ENCODE measurements around the gene DLGAP1. TPM values are rescaled to one million over a fixed set of nuclear protein-coding genes. Genes with fewer than 3 reads are reported as not detected.

DLGAP1 gene
- total RNA-seq, 2 experiments from 2014 or later = not detected

DNA sequence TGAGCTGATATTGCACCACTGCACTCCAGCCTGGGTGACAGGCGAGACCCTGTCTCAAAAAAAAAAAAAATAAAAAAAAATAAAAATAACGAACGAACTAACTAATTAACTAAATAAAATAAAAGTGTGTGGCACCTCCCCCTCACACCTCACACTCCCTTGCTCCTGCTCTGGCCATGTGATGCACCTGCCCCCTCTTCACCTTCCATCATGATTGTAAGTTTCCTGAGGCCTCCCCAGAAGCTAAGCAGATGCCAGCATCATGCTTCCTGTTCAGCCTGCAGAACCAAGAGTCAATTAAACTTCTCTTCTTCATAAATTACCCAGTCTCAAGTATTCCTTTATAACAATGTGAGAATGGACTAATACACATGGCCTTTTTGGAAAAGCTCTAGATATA, 773.0 kb downstream of the DLGAP1 start:
- ATAC-seq (ENCODE audit: low read depth) = no peak
- H3K27me3 Mint-ChIP-seq = peaks cover 2% of the 10 kb centered on the region

DNA sequence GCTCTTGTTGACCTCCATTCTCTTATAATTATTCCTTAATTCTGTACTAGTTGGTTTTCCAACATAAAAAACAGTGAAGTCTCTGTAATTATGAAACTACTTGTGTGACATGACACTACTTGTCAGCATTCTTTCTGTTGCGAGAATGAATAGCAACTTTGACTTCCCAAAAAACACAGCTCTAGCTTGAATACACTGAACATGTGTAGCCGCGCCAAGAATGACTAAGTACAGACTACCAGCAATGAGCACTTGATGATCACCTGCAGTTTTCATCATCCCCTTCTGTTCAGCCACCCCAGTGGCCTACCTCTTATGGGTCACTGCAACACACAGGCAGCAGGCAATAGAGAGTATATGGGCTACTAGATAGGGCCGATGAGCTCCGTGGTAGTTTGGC, 775.9 kb downstream of the DLGAP1 start:
- Mint-ChIP-seq H3K27ac (no peak overlapping the region), H3K9me3 (peaks cover 13% of the 10 kb centered on the region), H3K27me3 (peaks cover 4% of the 10 kb centered on the region), H3K4me3 (no peak overlapping the region), H3K4me1 (no peaks in the 10 kb centered on the region), H3K36me3 (peaks cover 1% of the 10 kb centered on the region)
- POLR2A ChIA-PET = no interaction called here
- ATAC-seq (ENCODE audit: low read depth) = no peak
- no peak for DNase-seq

More for the DNA sequence above, 773.0 kb downstream of the DLGAP1 start:
- no peaks in the 10 kb centered on the region for H3K4me1 Mint-ChIP-seq
- H3K27ac Mint-ChIP-seq = no peak overlapping the region
- peaks cover 1% of the 10 kb centered on the region for H3K36me3 Mint-ChIP-seq
- H3K4me3 Mint-ChIP-seq = no peak overlapping the region
- POLR2A ChIA-PET = interaction anchor here (0.6 kb wide), 1 partner anchor 330 kb away, joined by 3 read pairs; no protein-coding TSS in a partner anchor
- no peak for DNase-seq
- H3K9me3 Mint-ChIP-seq = peaks cover 13% of the 10 kb centered on the region

DNA sequence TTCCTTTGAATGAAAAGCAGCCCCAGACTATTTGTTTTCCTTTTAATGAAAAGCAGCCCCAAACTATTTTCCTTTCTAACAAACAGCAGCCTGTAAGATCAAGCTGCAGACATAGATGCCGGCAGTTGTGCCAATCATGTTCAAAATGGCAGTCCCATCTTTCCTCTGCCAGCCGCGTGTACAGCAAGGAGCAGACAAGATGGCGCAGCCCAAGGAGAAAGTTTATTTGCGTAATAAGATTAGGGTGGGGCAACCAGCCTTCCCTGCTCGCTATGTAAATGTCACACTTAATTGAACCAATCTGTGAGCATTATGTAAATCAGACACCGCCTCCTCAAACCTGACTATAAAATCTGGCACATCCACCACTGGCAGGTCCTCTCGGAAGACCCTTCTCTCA, 779.1 kb downstream of the DLGAP1 start:
- ATAC-seq (ENCODE audit: low read depth) = no peak
- H3K4me3 Mint-ChIP-seq = no peak overlapping the region
- no peaks in the 10 kb centered on the region for H3K4me1 Mint-ChIP-seq
- no peak overlapping the region for H3K27ac Mint-ChIP-seq
- H3K27me3 Mint-ChIP-seq = peaks cover 4% of the 10 kb centered on the region
- peaks cover 1% of the 10 kb centered on the region for H3K36me3 Mint-ChIP-seq
- DNase-seq = no peak
- POLR2A ChIA-PET = no interaction called here
- peaks cover 6% of the 10 kb centered on the region for H3K9me3 Mint-ChIP-seq

DNA sequence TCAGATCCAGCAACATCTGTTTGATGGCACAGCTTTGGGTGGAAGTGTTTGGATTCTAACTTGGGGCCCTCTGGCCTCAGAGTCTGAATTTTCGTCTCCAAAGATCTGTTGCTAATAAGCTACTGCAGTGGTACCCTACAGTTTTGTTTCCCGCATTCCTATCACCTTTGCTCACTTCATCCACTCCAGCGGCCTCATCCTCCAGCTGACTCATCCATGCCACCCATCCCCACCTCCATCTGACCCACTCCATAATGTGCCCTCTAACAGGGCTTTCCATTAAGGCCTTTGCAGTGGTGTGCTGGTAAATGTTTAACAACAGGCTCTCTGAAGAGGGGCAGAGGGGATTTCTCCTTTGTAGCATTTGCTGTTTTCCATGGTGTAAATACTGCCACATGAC, 779.7 kb downstream of the DLGAP1 start:
- Mint-ChIP-seq H3K4me1 (no peaks in the 10 kb centered on the region), H3K27me3 (peaks cover 6% of the 10 kb centered on the region), H3K27ac (no peak overlapping the region), H3K36me3 (peaks cover 1% of the 10 kb centered on the region), H3K4me3 (no peak overlapping the region), H3K9me3 (peaks cover 4% of the 10 kb centered on the region)
- DNase-seq = no peak
- ATAC-seq (ENCODE audit: low read depth) = no peak
- POLR2A ChIA-PET = no interaction called here

DNA sequence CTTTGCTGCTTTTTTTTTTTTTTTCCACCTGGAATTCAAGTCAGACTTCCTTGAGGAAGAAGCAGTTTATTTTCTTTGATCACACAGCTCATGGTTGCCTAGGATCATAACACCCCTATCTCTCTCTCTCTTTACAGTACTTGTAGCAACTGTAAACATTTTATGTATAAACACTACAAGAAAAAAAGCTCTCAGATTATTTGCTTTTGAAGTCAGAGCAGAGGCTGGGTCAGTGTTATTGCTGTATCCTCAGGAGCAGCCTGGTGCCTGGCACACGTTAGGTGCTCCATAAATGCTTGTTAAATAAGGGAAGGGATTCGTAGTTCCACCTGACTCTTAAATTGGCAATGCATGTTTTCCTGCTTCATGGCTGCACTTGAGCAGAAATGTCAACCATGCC, 783.9 kb downstream of the DLGAP1 start:
- no peak for DNase-seq
- POLR2A ChIA-PET = no interaction called here
- ATAC-seq (ENCODE audit: low read depth) = no peak
- Mint-ChIP-seq H3K4me3 (no peak overlapping the region), H3K27ac (no peak overlapping the region), H3K27me3 (peaks cover 5% of the 10 kb centered on the region), H3K9me3 (no peaks in the 10 kb centered on the region), H3K36me3 (no peaks in the 10 kb centered on the region), H3K4me1 (no peaks in the 10 kb centered on the region)

DNA sequence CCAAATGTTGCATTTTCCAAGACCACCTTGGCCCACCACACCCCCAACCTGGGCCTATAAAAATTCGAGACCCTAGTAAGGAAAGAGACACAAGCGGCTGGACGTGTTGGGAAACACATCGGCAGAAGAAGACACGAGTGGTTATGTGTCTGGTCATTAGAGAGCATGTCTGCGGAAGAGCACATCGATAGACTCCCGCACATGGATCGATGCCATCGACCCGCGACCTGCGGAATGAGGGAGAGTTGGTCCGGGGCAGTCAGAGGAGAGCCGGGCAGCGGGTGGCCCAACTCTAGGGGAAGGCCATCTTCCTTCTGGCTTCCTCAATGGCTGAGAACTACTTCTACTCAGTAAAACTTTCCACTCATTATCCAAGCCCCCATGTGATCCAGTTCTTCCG, 785.7 kb downstream of the DLGAP1 start:
- no peak for ATAC-seq (ENCODE audit: low read depth)
- no peaks in the 10 kb centered on the region for H3K36me3 Mint-ChIP-seq
- H3K4me3 Mint-ChIP-seq = no peak overlapping the region
- H3K27ac Mint-ChIP-seq = no peak overlapping the region
- DNase-seq = no peak
- peaks cover 12% of the 10 kb centered on the region for H3K4me1 Mint-ChIP-seq
- POLR2A ChIA-PET = no interaction called here
- H3K9me3 Mint-ChIP-seq = no peaks in the 10 kb centered on the region
- peaks cover 5% of the 10 kb centered on the region for H3K27me3 Mint-ChIP-seq

DNA sequence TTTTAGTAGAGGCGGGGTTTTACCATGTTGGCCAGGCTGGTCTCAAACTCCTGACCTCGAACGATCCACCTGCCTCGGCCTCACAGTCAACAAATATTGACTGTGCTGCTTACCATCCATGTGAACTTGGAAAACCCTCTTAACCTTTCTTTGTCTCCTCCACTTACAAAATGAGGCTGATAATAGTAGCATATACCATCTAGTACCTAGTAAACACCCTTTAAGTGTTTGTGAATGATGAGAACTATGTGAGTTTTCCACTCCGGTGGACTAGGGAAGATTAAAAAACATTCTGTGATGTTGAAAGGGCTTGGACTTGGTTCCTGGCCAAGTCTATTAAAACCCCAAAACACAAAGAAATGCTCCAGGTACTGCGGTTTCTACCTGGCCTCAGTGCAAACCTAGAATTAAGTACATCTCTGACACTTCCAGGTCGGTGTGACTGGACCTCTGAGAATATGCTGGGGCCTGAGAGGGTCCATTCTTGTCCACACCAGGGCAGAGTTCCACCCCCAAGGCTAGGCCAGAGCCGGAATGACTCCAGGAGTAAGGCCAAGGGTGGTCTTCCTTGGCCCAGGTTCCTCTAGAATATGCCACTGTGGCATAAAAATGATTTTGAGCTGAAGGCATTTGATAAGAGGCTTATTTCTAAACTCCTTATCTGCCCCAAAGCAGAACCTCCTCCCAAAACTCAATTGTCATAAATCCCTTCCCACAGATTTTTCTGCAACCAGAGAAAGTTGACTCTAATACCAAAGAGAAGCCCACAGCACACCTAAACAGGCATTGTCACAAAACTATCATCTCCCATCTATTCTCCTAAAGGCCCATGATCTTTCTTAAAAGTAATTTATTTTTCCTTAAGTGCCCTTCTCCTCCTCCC, 787.6 kb downstream of the DLGAP1 start:
- POLR2A ChIA-PET = interaction anchor here (3.3 kb wide), 1 partner anchor 73 kb away, joined by 21 read pairs; no protein-coding TSS in a partner anchor
- no peaks in the 10 kb centered on the region for H3K9me3 Mint-ChIP-seq
- H3K36me3 Mint-ChIP-seq = no peaks in the 10 kb centered on the region
- H3K4me3 Mint-ChIP-seq = no peak overlapping the region
- peaks cover 5% of the 10 kb centered on the region for H3K27me3 Mint-ChIP-seq
- no peak overlapping the region for H3K27ac Mint-ChIP-seq
- H3K4me1 Mint-ChIP-seq = peaks cover 12% of the 10 kb centered on the region
- no peak for ATAC-seq (ENCODE audit: low read depth)
- no peak for DNase-seq

DNA sequence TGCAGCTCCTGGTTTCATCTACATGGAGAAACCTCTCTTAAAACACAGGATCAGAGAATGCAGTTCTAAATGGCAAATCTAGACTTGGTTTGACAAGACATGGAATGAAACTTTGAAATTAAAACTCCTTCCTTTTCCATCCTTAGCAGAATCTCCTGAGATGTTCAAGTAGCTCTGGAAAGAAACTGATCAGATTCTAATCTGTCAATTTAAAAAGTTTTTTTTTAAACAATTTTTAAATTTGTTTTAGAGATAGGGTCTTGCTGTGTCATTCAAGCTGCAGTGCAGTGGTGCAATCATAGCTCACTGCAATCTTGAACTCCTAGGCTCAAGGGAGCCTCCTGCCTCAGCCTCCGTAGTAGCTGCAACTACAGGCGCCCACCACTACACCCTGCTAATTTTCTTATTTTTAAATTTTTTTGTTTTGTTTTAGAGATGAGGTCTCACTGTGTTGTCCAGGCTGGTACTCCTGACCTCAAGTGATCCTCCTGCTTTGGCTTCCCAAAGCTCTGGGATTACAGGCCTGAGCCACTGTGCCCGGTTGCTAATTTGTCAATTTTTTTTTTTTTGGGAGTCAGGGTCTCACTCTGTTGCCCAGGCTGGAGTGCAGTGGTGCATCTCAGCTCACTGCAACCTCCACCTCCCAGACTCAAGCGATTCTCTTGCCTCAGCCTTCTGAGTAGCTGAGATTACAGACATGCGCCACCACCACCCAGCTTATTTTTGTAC, 788.4 kb downstream of the DLGAP1 start:
- no peak overlapping the region for H3K27ac Mint-ChIP-seq
- peaks cover 5% of the 10 kb centered on the region for H3K27me3 Mint-ChIP-seq
- no peak overlapping the region for H3K4me3 Mint-ChIP-seq
- peaks cover 12% of the 10 kb centered on the region for H3K4me1 Mint-ChIP-seq
- DNase-seq (no peak), ATAC-seq (ENCODE audit: low read depth) (no peak)
- POLR2A ChIA-PET = interaction anchor here (1.0 to 3.3 kb wide), 3 partner anchors 72 to 386 kb away, joined by 3 to 21 read pairs (median 3); no protein-coding TSS in a partner anchor
- H3K9me3 Mint-ChIP-seq = no peaks in the 10 kb centered on the region
- H3K36me3 Mint-ChIP-seq = no peaks in the 10 kb centered on the region

DNA sequence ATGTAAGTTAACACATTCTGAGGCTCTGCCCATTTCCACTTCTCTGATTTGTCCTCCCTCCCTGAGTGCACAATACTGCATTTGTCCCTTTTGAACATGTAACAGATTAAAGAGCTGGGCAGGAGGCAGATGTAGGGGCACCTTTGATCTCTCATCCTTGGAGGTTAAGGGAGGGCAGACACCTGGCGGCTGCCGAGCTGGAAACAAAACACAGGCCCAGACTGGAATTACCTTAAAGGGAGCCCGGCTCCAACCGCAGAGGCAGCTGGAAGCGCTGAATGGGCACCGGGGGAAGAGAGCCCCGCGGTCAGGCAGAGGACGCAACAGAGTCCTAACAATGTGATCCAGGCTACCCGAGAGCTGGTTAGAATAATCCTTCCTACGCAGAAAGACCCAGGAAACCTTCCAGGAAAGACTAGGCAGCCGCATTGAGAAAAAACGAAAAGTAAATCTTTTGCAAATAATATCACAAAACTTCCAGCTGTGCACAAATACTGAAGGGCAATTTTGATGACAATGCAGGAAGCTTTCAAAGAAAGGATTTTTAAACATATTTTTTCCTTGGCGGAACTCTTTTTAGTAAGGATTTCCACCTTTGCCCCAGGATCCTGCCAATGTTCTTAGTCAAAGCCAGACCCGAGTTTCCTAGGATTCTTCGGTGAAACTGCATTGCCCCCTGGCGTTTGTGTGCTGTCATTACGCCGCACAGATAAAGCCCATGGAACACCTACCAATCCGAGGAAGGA, 789.2 kb downstream of the DLGAP1 start:
- Mint-ChIP-seq H3K4me3 (peak overlapping the region; percentile 62), H3K9me3 (no peaks in the 10 kb centered on the region), H3K27ac (peak overlapping the region; percentile 44), H3K36me3 (no peaks in the 10 kb centered on the region), H3K27me3 (peaks cover 5% of the 10 kb centered on the region), H3K4me1 (peaks cover 16% of the 10 kb centered on the region)
- ATAC-seq (ENCODE audit: low read depth) (peak; percentile 70), DNase-seq (peak; percentile 75)
- POLR2A ChIA-PET = interaction anchor here (1.0 to 3.3 kb wide), 3 partner anchors 72 to 385 kb away, joined by 3 to 21 read pairs (median 3); no protein-coding TSS in a partner anchor

DNA sequence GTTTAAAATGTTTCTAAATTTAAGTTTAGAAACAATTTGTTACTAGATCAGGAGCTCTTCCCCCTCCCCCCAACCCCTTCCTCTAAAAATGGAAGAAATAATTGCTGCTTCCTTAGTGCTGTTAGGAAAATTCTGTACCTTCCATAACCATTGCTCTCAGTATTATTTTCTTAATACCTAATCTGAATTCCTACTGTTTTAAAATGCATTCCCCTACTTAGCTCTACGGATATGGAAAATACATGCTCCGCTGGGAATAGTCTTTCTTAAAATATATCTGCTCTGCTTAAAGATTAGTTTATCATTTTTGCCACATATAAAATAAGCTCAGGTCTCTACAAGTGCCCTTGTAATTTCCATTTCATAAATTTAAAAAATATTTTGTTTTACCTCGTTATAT, 789.9 kb downstream of the DLGAP1 start:
- POLR2A ChIA-PET = interaction anchor here (1.0 to 3.3 kb wide), 2 partner anchors 71 to 217 kb away, joined by 3 to 21 read pairs; no protein-coding TSS in a partner anchor
- H3K36me3 Mint-ChIP-seq = no peaks in the 10 kb centered on the region
- H3K27ac Mint-ChIP-seq = no peak overlapping the region
- H3K27me3 Mint-ChIP-seq = peaks cover under 1% of the 10 kb centered on the region
- DNase-seq (no peak), ATAC-seq (ENCODE audit: low read depth) (no peak)
- H3K9me3 Mint-ChIP-seq = no peaks in the 10 kb centered on the region
- no peak overlapping the region for H3K4me3 Mint-ChIP-seq
- H3K4me1 Mint-ChIP-seq = peaks cover 23% of the 10 kb centered on the region

DNA sequence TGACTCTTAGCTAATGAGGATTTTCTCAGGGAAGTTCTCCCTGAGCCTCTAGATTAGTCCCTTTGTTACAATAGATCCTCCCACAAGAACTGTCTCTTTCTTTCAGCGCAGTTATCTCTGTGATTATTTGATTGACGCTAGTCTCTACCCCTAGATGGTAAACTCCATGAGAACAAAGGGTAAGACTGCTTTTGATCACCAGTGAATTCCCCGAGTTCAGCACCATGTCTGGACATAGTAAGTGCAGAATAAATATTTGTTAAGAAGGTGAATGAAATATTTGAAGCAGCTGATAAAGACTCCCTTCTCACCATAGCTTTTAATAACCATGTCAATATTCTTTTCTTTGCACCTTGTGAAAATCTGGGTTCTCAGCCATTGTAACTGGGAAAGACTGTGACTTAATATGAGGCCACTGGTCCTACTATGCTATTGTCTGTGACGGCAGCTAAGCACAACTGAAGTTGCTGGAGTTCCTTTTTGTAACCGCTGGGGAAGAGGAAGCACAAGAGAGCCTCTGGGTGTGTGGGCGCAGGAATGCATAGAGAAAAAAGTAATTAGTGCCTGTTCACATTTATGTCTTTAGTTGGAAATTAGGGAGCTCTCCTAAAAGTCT, 790.4 kb downstream of the DLGAP1 start:
- H3K36me3 Mint-ChIP-seq = no peaks in the 10 kb centered on the region
- no peak overlapping the region for H3K27ac Mint-ChIP-seq
- no peak for DNase-seq
- ATAC-seq (ENCODE audit: low read depth) = no peak
- H3K4me3 Mint-ChIP-seq = no peak overlapping the region
- no peaks in the 10 kb centered on the region for H3K27me3 Mint-ChIP-seq
- H3K4me1 Mint-ChIP-seq = peaks cover 25% of the 10 kb centered on the region
- H3K9me3 Mint-ChIP-seq = no peaks in the 10 kb centered on the region
- POLR2A ChIA-PET = interaction anchor here (1.0 to 3.3 kb wide), 3 partner anchors 61 to 217 kb away, joined by 3 to 21 read pairs (median 3); no protein-coding TSS in a partner anchor

DNA sequence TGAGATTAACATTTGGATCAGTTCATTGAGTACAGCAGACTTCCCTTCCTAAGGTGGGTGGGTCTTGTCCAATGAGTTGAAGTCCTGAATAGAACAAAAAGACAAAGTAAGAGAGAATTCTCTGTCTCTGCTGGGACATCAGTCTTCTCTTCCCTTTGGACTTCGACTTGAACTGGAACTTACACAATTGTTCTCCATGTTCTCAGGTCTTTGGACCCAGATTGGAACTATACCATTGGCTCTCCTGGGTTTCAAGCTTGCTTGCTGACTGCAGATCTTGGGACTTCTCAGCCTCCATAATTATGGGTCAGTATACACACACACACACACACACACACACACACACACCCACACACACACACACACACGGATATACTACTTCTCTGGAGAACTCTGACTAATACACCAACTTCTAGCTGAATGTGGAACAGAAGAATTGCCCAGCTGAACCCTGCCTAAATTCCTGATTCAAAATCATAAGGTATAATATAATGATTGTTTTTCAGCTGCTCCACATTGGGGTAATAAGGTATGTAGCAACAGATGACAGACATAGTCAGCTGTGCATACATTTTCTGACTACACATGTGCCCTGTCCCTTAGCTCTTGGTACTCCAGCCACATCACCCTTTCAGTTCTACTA, 791.1 kb downstream of the DLGAP1 start:
- H3K4me3 Mint-ChIP-seq = no peak overlapping the region
- ATAC-seq (ENCODE audit: low read depth) (no peak), DNase-seq (no peak)
- H3K36me3 Mint-ChIP-seq = no peaks in the 10 kb centered on the region
- POLR2A ChIA-PET = interaction anchor here (0.6 to 3.3 kb wide), 4 partner anchors 60 to 216 kb away, joined by 3 to 21 read pairs (median 3); no protein-coding TSS in a partner anchor
- no peak overlapping the region for H3K27ac Mint-ChIP-seq
- no peaks in the 10 kb centered on the region for H3K9me3 Mint-ChIP-seq
- no peaks in the 10 kb centered on the region for H3K27me3 Mint-ChIP-seq
- peaks cover 25% of the 10 kb centered on the region for H3K4me1 Mint-ChIP-seq
